Mesendoderm (in vitro differentiated cells): ENCODE data around the gene TRABD2A.
A peak's percentile ranks its signal among the peaks of the same experiment; 100 is the strongest.

Experiments
- DNase-seq: peaks from one replicate; pipeline ENCODE4 v3.0.0; 2013
- H2AK5ac ChIP-seq: 2 replicates; pipeline ENCODE4 v1.6.1; 2013; ENCODE audit warnings: low read length, inconsistent platforms
- H2BK120ac ChIP-seq: 2 replicates; pipeline ENCODE4 v1.6.1; 2013; ENCODE audit warnings: low read depth, mild to moderate bottlenecking, low read length, moderate library complexity, mixed read lengths
- H2BK15ac ChIP-seq: replicated peaks from 2 replicates; pipeline ENCODE4 v1.6.1; 2013; ENCODE audit warnings: low read depth, mild to moderate bottlenecking, moderate library complexity
- H2BK5ac ChIP-seq: 2 replicates; pipeline ENCODE4 v1.6.1; 2013; ENCODE audit warnings: low read length, inconsistent platforms
- H3K18ac ChIP-seq: 2 replicates; pipeline ENCODE4 v1.6.1; 2013; ENCODE audit warnings: mild to moderate bottlenecking, low read length, mixed read lengths
- H3K23ac ChIP-seq: one replicate; pipeline ENCODE4 v1.6.1; 2013; ENCODE audit warnings: low read length
- H3K27ac ChIP-seq: 2 replicates; pipeline ENCODE4 v1.5.1; 2013; ENCODE audit warnings: low read depth, mild to moderate bottlenecking, inconsistent platforms, low read length, moderate library complexity
- H3K27me3 ChIP-seq: 2 replicates; pipeline ENCODE4 v1.6.1; 2013; ENCODE audit warnings: low read length, control low read depth, mild to moderate bottlenecking, inconsistent platforms; ENCODE audit not compliant: insufficient read depth, poor library complexity
- H3K36me3 ChIP-seq: 2 replicates; pipeline ENCODE4 v1.6.1; 2013; ENCODE audit warnings: low read length, inconsistent platforms; ENCODE audit not compliant: control insufficient read depth, insufficient read depth
- H3K4ac ChIP-seq: one replicate; pipeline ENCODE4 v1.6.1; 2013; ENCODE audit warnings: low read depth, mild to moderate bottlenecking, low read length, moderate library complexity
- H3K4me1 ChIP-seq: 2 replicates; pipeline ENCODE4 v1.6.1; 2013; ENCODE audit warnings: low read depth, low read length, inconsistent platforms; ENCODE audit not compliant: control insufficient read depth
- H3K4me2 ChIP-seq: 2 replicates; pipeline ENCODE4 v1.6.1; 2013; ENCODE audit warnings: low read length
- H3K4me3 ChIP-seq: 2 replicates; pipeline ENCODE4 v1.5.1; 2013; ENCODE audit warnings: mild to moderate bottlenecking, low read length
- H3K56ac ChIP-seq: one replicate; pipeline ENCODE4 v1.6.1; 2013; ENCODE audit warnings: low read length
- H3K79me1 ChIP-seq: 2 replicates; pipeline ENCODE4 v1.6.1; 2013; ENCODE audit warnings: low read length, inconsistent platforms
- H3K79me2 ChIP-seq: 2 replicates; pipeline ENCODE4 v1.6.1; 2013; ENCODE audit warnings: mild to moderate bottlenecking, low read length; ENCODE audit not compliant: control insufficient read depth, insufficient read depth
- H3K9ac ChIP-seq: 2 replicates; pipeline ENCODE4 v1.6.1; 2013; ENCODE audit warnings: low read length, inconsistent platforms
- H4K5ac ChIP-seq: one replicate; pipeline ENCODE4 v1.6.1; 2013; ENCODE audit warnings: low read length
- H4K8ac ChIP-seq: one replicate; pipeline ENCODE4 v1.6.1; 2013; ENCODE audit warnings: low read depth, mild to moderate bottlenecking, control low read depth, low read length, moderate library complexity
- WGBS: extraction: QIAGEN DNeasy Blood & Tissue Kit; methylation state at CpG from one replicate; pipeline ENCODE4 v1.1.7; 2013; ENCODE audit warnings: low lambda C conversion rate, missing lambda C conversion rate; ENCODE audit not compliant: insufficient coverage; ENCODE audit errors: extremely low coverage; 5-methylcytosine and 5-hydroxymethylcytosine counted together

Gene TRABD2A

GRCh38 chr2:84905181-84906107 lies 24.6 kb upstream of the TRABD2A start, which contains the start of gene TMSB10:
TMSB10 (plus strand) TSS chr2:84905656.
- H4K5ac ChIP-seq: no peak within 1 kb of the TSS
- peak within 1 kb of the TSS; percentile 93 for H2BK5ac ChIP-seq
- no peak within 1 kb of the TSS for H2AK5ac ChIP-seq
- H3K27me3 ChIP-seq: no peaks in the 10 kb centered on the region
- peaks cover 3% of the 10 kb centered on the region for H3K79me1 ChIP-seq
- no CpG with 5 or more reads among the region's 94 CpGs for WGBS
- peak within 1 kb of the TSS; percentile 59 for H3K23ac ChIP-seq
- H3K27ac ChIP-seq: peak within 1 kb of the TSS; percentile 72
- peak within 1 kb of the TSS; percentile 95 for H3K4ac ChIP-seq
- peak within 1 kb of the TSS; percentile 65 for H2BK15ac ChIP-seq
- H4K8ac ChIP-seq: peak within 1 kb of the TSS; percentile 98
- peaks cover 13% of the 10 kb centered on the region for H3K79me2 ChIP-seq
- H3K4me2 ChIP-seq: peak within 1 kb of the TSS; percentile 90
- peak within 1 kb of the TSS; percentile 96 for H3K18ac ChIP-seq
- DNase-seq: peak; percentile 78
- H2BK120ac ChIP-seq: peak within 1 kb of the TSS; percentile 62
- peak within 1 kb of the TSS; percentile 90 for H3K9ac ChIP-seq
- no peaks in the 10 kb centered on the region for H3K4me1 ChIP-seq
- H3K4me3 ChIP-seq: peak within 1 kb of the TSS; percentile 91
- H3K56ac ChIP-seq: peak within 1 kb of the TSS; percentile 97
- H3K36me3 ChIP-seq: peaks cover 4% of the 10 kb centered on the region

GRCh38 chr2:84904717-84905174 lies 23.9 kb upstream of the TRABD2A start:
- peaks cover 13% of the 10 kb centered on the region for H3K79me2 ChIP-seq
- H3K18ac ChIP-seq: peak overlapping the region; percentile 96
- peak overlapping the region; percentile 77 for H3K9ac ChIP-seq
- WGBS: no CpG with 5 or more reads among the region's 21 CpGs
- peaks cover 3% of the 10 kb centered on the region for H3K79me1 ChIP-seq
- no peak overlapping the region for H4K5ac ChIP-seq
- peak overlapping the region; percentile 98 for H4K8ac ChIP-seq
- H2BK5ac ChIP-seq: no peak overlapping the region
- no peaks in the 10 kb centered on the region for H3K4me1 ChIP-seq
- peaks cover 4% of the 10 kb centered on the region for H3K36me3 ChIP-seq
- peak; percentile 84 for DNase-seq
- no peak overlapping the region for H3K23ac ChIP-seq
- no peaks in the 10 kb centered on the region for H3K27me3 ChIP-seq
- peak overlapping the region; percentile 87 for H3K56ac ChIP-seq
- peak overlapping the region; percentile 95 for H3K4ac ChIP-seq
- H3K4me3 ChIP-seq: peak overlapping the region; percentile 27
- H3K27ac ChIP-seq: peak overlapping the region; percentile 60
- H2BK120ac ChIP-seq: peak overlapping the region; percentile 62
- H3K4me2 ChIP-seq: peak overlapping the region; percentile 43
- H2AK5ac ChIP-seq: no peak overlapping the region
- H2BK15ac ChIP-seq: peak overlapping the region; percentile 65

- no peak overlapping the region for H3K18ac ChIP-seq
- peaks cover 3% of the 10 kb centered on the region for H3K79me1 ChIP-seq
- H3K36me3 ChIP-seq: peaks cover 4% of the 10 kb centered on the region
- no peak overlapping the region for H3K4ac ChIP-seq
- WGBS: no CpG with 5 or more reads among the region's 9 CpGs
- H3K4me2 ChIP-seq: no peak overlapping the region
- no peak overlapping the region for H4K5ac ChIP-seq
- no peaks in the 10 kb centered on the region for H3K27me3 ChIP-seq
- no peak overlapping the region for H3K4me3 ChIP-seq
- no peak overlapping the region for H3K9ac ChIP-seq
- H3K79me2 ChIP-seq: peaks cover 13% of the 10 kb centered on the region
- DNase-seq: no peak
- no peak overlapping the region for H3K27ac ChIP-seq
- H2BK5ac ChIP-seq: no peak overlapping the region
- H2BK120ac ChIP-seq: no peak overlapping the region
- no peaks in the 10 kb centered on the region for H3K4me1 ChIP-seq
- H2BK15ac ChIP-seq: no peak overlapping the region
- H2AK5ac ChIP-seq: no peak overlapping the region
- H4K8ac ChIP-seq: no peak overlapping the region
- no peak overlapping the region for H3K56ac ChIP-seq
- no peak overlapping the region for H3K23ac ChIP-seq
These were observed 23.3 kb upstream of the TRABD2A start for GRCh38 chr2:84904151-84904550.

GRCh38 chr2:84902526-84902925 lies 21.6 kb upstream of the TRABD2A start:
- H3K4me3 ChIP-seq: no peak overlapping the region
- no peak overlapping the region for H3K27ac ChIP-seq
- DNase-seq: no peak
- H2AK5ac ChIP-seq: no peak overlapping the region
- no peak overlapping the region for H4K8ac ChIP-seq
- H3K4me2 ChIP-seq: no peak overlapping the region
- peaks cover 13% of the 10 kb centered on the region for H3K79me2 ChIP-seq
- H3K4ac ChIP-seq: no peak overlapping the region
- H3K18ac ChIP-seq: no peak overlapping the region
- H3K56ac ChIP-seq: no peak overlapping the region
- no peak overlapping the region for H2BK5ac ChIP-seq
- no peaks in the 10 kb centered on the region for H3K4me1 ChIP-seq
- H3K36me3 ChIP-seq: peaks cover 4% of the 10 kb centered on the region
- no peak overlapping the region for H4K5ac ChIP-seq
- H2BK15ac ChIP-seq: no peak overlapping the region
- no peak overlapping the region for H3K23ac ChIP-seq
- WGBS: no CpG with 5 or more reads among the region's 4 CpGs
- no peak overlapping the region for H2BK120ac ChIP-seq
- no peaks in the 10 kb centered on the region for H3K27me3 ChIP-seq
- H3K9ac ChIP-seq: no peak overlapping the region
- peaks cover 3% of the 10 kb centered on the region for H3K79me1 ChIP-seq

- H3K36me3 ChIP-seq: peaks cover 2% of the 10 kb centered on the region
- no peak overlapping the region for H2BK120ac ChIP-seq
- H2AK5ac ChIP-seq: no peak overlapping the region
- no peak overlapping the region for H3K9ac ChIP-seq
- H2BK15ac ChIP-seq: no peak overlapping the region
- no peaks in the 10 kb centered on the region for H3K27me3 ChIP-seq
- WGBS: no CpG with 5 or more reads among the region's 2 CpGs
- no peak overlapping the region for H3K27ac ChIP-seq
- H4K5ac ChIP-seq: no peak overlapping the region
- no peak overlapping the region for H3K4me3 ChIP-seq
- no peak overlapping the region for H3K23ac ChIP-seq
- H3K18ac ChIP-seq: no peak overlapping the region
- H3K79me1 ChIP-seq: peaks cover 1% of the 10 kb centered on the region
- no peak for DNase-seq
- H2BK5ac ChIP-seq: no peak overlapping the region
- H3K4me1 ChIP-seq: no peaks in the 10 kb centered on the region
- H3K4ac ChIP-seq: no peak overlapping the region
- H4K8ac ChIP-seq: no peak overlapping the region
- H3K56ac ChIP-seq: no peak overlapping the region
- H3K79me2 ChIP-seq: peaks cover 11% of the 10 kb centered on the region
- no peak overlapping the region for H3K4me2 ChIP-seq
These were observed 20.8 kb upstream of the TRABD2A start for GRCh38 chr2:84901593-84902120.
